ENCODE measurements around the gene SPRN. TPM values are rescaled to one million over a fixed set of nuclear protein-coding genes. Genes with fewer than 3 reads are reported as not detected.
A peak's percentile ranks its signal among the peaks of the same experiment; 100 is the strongest.
"Not testable (repeated sequence)": the region's sequence is repeated elsewhere in the genome, so short reads cannot be mapped to it uniquely, and the experiment has no call there.

The SPRN gene
- total RNA-seq, 2 donors from 2014 or later: 0.11 to 0.24 TPM

DNA sequence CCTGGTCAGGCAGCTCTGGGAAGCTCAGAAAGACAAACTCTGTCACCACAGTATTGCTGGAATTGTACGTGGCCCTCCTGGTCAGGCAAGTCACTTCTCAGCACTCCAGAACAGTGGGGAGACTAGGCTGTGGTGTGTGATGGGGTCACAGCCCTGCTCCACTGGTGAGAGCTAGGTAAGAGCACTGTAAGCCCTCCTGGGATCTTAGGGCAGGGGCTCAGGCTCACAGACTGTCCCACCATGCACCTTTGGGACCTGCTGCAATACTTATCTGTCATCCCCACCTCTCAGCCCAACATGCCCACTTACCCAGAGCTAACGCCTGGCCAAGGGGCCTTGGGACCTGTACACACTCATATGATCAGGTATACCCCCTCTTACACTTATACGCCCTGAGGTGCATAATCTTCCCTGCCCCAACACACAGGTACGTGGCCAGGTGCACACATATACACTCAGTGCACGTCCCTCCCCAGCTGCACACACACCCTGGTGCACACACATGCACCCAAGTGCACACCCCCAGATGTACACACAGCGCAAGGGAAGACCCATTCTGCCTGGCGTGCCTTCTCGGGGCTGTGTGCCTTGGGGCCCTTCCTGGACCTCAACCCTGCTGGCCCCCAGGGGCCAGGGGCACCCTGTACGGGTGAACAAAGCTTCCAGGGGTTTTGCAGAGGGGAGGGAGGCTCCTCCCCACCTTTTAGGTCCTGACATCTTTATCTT is 7.6 kb upstream of the SPRN start:
- H3K9me3 Mint-ChIP-seq: peaks cover 25% of the 10 kb centered on the region
- 69% methylated on average over 2 of the region's 9 CpGs; no CpG with 5 or more reads in 1 of the 2 experiments for WGBS, 2 experiments (ENCODE audit: insufficient coverage in 1 of 2, insufficient read length in 1 of 2)
- H3K27me3 Mint-ChIP-seq (ENCODE audit: insufficient read depth); DNase-seq; H3K4me1 Mint-ChIP-seq; H3K27me3 ChIP-seq (ENCODE audit: control insufficient read depth, insufficient read depth, low read length, poor library complexity, severe bottlenecking); H3K9ac ChIP-seq (ENCODE audit: extremely low read depth, low read length, poor library complexity, severe bottlenecking); H3K9me3 ChIP-seq (ENCODE audit: control insufficient read depth, low read length); H3K27ac ChIP-seq (ENCODE audit: low read depth, low read length); H3K4me3 Mint-ChIP-seq; H3K4me1 ChIP-seq (ENCODE audit: control insufficient read depth, insufficient read depth, low read length); H3K4me3 ChIP-seq (ENCODE audit: low read length); H3K27ac Mint-ChIP-seq; H3K36me3 ChIP-seq (ENCODE audit: control insufficient read depth, insufficient read depth, low read length); H3K36me3 Mint-ChIP-seq (ENCODE audit: low read depth): not testable (repeated sequence)

DNA sequence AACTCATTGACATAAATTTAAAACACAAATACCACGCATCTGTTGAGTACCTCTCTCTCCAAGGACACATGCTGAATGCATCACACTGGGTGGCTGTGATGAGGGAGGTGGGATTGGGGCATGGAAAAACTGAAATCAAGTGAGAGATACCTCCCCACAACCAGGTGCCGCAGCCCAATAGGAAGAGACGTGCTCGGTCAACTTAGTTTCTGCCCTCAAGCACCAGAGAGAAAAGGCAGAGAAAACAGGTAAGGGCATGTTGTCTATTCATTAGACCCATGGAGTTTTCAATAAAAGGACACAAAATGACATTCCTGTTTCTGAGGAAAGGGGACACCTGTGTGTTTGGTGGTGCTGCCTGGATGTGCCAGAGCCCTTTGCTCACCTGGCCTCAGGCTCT is 5.1 kb upstream of the SPRN start:
- not testable (repeated sequence) for H3K9ac ChIP-seq (ENCODE audit: extremely low read depth, low read length, poor library complexity, severe bottlenecking); H3K27me3 ChIP-seq (ENCODE audit: control insufficient read depth, insufficient read depth, low read length, poor library complexity, severe bottlenecking); H3K27ac Mint-ChIP-seq; H3K9me3 ChIP-seq (ENCODE audit: control insufficient read depth, low read length); H3K4me1 ChIP-seq (ENCODE audit: control insufficient read depth, insufficient read depth, low read length); H3K4me1 Mint-ChIP-seq; H3K4me3 ChIP-seq (ENCODE audit: low read length); DNase-seq; H3K4me3 Mint-ChIP-seq; H3K27me3 Mint-ChIP-seq (ENCODE audit: insufficient read depth); H3K36me3 ChIP-seq (ENCODE audit: control insufficient read depth, insufficient read depth, low read length); H3K27ac ChIP-seq (ENCODE audit: low read depth, low read length); H3K36me3 Mint-ChIP-seq (ENCODE audit: low read depth)
- H3K9me3 Mint-ChIP-seq: peaks cover 17% of the 10 kb centered on the region
- 90% methylated on average over 3 of the region's 4 CpGs; no CpG with 5 or more reads in 1 of the 2 experiments for WGBS, 2 experiments (ENCODE audit: insufficient coverage in 1 of 2, insufficient read length in 1 of 2)

DNA sequence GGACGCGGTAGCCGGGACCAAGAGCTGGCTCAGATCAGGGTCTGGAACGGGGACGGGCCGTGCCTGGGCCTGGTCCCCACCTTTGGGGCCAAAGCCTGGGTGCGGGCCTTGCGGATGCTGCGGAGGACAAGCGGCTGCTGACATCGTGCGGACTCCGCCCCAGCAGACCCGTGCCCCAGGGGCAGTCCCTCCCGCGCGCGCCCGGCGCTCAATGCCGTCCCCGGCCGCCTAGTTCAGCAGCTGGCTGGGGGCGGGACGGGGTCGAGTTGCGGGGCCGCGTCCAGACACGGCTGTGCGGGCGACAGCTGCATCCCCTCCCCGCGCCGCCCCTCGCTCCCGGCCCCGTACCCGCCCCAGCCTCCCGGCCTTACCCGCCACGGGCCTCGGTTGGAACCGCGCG is 323 bp downstream of the SPRN start:
- WGBS, 2 experiments (ENCODE audit: insufficient coverage in 1 of 2, insufficient read length in 1 of 2): 5% methylated on average over 8 of the region's 46 CpGs; no CpG with 5 or more reads in 1 of the 2 experiments
- not testable (repeated sequence) for H3K27ac Mint-ChIP-seq; H3K4me3 ChIP-seq (ENCODE audit: low read length); H3K4me1 Mint-ChIP-seq; H3K9me3 Mint-ChIP-seq; H3K9me3 ChIP-seq (ENCODE audit: control insufficient read depth, low read length); H3K4me3 Mint-ChIP-seq; H3K36me3 ChIP-seq (ENCODE audit: control insufficient read depth, insufficient read depth, low read length); H3K27ac ChIP-seq (ENCODE audit: low read depth, low read length); H3K4me1 ChIP-seq (ENCODE audit: control insufficient read depth, insufficient read depth, low read length); H3K9ac ChIP-seq (ENCODE audit: extremely low read depth, low read length, poor library complexity, severe bottlenecking); H3K27me3 ChIP-seq (ENCODE audit: control insufficient read depth, insufficient read depth, low read length, poor library complexity, severe bottlenecking)
- DNase-seq: peak; percentile 42
- Mint-ChIP-seq H3K36me3 (ENCODE audit: low read depth) (peaks cover 14% of the 10 kb centered on the region), H3K27me3 (ENCODE audit: insufficient read depth) (peaks cover 20% of the 10 kb centered on the region)

- Mint-ChIP-seq H3K4me3 (peak overlapping the region; percentile 34), H3K27ac (no peak overlapping the region), H3K27me3 (ENCODE audit: insufficient read depth) (peaks cover 20% of the 10 kb centered on the region), H3K9me3 (no peaks in the 10 kb centered on the region), H3K4me1 (no peaks in the 10 kb centered on the region), H3K36me3 (ENCODE audit: low read depth) (peaks cover 20% of the 10 kb centered on the region)
- DNase-seq: peak; percentile 66
- no peak overlapping the region for H3K4me3 ChIP-seq (ENCODE audit: low read length)
- WGBS, 2 experiments (ENCODE audit: insufficient coverage in 1 of 2, insufficient read length in 1 of 2): 31 to 72% methylated on average over 24 to 88 of the region's 88 CpGs
- no peaks in the 10 kb centered on the region for H3K9me3 ChIP-seq (ENCODE audit: control insufficient read depth, low read length)
- H3K4me1 ChIP-seq (ENCODE audit: control insufficient read depth, insufficient read depth, low read length): no peaks in the 10 kb centered on the region
- no peak overlapping the region for H3K9ac ChIP-seq (ENCODE audit: extremely low read depth, low read length, poor library complexity, severe bottlenecking)
- no peak overlapping the region for H3K27ac ChIP-seq (ENCODE audit: low read depth, low read length)
- H3K36me3 ChIP-seq (ENCODE audit: control insufficient read depth, insufficient read depth, low read length): peaks cover 4% of the 10 kb centered on the region
- TF ChIP-seq CTCF (conservative IDR thresholded peaks at IDR 0.05): no peak
- peaks cover 7% of the 10 kb centered on the region for H3K27me3 ChIP-seq (ENCODE audit: control insufficient read depth, insufficient read depth, low read length, poor library complexity, severe bottlenecking)
Measured at GRCh38 chr10:133422807-133423771, 1.3 kb downstream of the SPRN start.

Data from endodermal cell (in vitro differentiated cells).